B cell (primary cell): ENCODE data around the gene KIF17. TPM values are rescaled to one million over a fixed set of nuclear protein-coding genes. Genes with fewer than 3 reads are reported as not detected.

ENCODE experiments used
- ATAC-seq: fragments of 200-7000 bp; cut with Tn5 transposase; one replicate; pipeline ENCODE4 v1.10.0; 2021; ENCODE audit warnings: low read depth, mild to moderate bottlenecking, moderate number of reproducible peaks, moderate library complexity
- CTCF ChIA-PET: fragments of 350-600 bp; sonication (Branson Sonifier 250); formaldehyde crosslinking; loops from one replicate; lab custom pipeline; 2021; ENCODE audit warnings: antibody characterized with exemption, inconsistent platforms; lab: Charles Lee
- POLR2A ChIA-PET: fragments of 350-600 bp; sonication (Branson Sonifier 250); formaldehyde crosslinking; loops from one replicate; lab custom pipeline; 2021; ENCODE audit warnings: antibody characterized with exemption; lab: Charles Lee
- DNase-seq: peaks from one replicate; pipeline ENCODE4 v3.0.0; 2013
- H2AFZ ChIP-seq: 2 replicates; pipeline ENCODE4 v1.6.1; 2012; ENCODE audit warnings: mild to moderate bottlenecking, low read depth, low read length; ENCODE audit not compliant: insufficient read depth, poor library complexity, severe bottlenecking
- H3K27ac ChIP-seq, 2 donors: 1 replicate in 1 of 2; 2 replicates in 1 of 2; pipeline ENCODE4 v1.5.1; 2012 to 2013; ENCODE audit warnings: low read length in 2 of 2, mild to moderate bottlenecking in 2 of 2, moderate library complexity in 1 of 2
- H3K27me3 ChIP-seq, 4 experiments: fragments of 200-600 bp in 1 of 4; sonication (generic) in 1 of 4; replicated peaks in 1 of 4; 1 replicate in 2 of 4; 2 replicates in 2 of 4; pipeline versions ENCODE4 v1.6.1 to v1.7.0; 2013 to 2016; ENCODE audit warnings: low read length in 3 of 4, mild to moderate bottlenecking in 2 of 4, mixed read lengths in 1 of 4, moderate library complexity in 1 of 4; ENCODE audit not compliant: insufficient read depth in 4 of 4, control insufficient read depth in 3 of 4; ENCODE audit errors: control extremely low read depth in 1 of 4
- H3K36me3 ChIP-seq, 2 experiments: replicated peaks in 1 of 2; 1 replicate in 1 of 2; 2 replicates in 1 of 2; pipeline versions ENCODE4 v1.6.1 to v1.7.1; 2013; ENCODE audit warnings: low read length in 1 of 2; ENCODE audit not compliant: insufficient read depth in 2 of 2, control insufficient read depth in 1 of 2; ENCODE audit errors: control extremely low read depth in 1 of 2, extremely low read depth in 1 of 2
- H3K4me1 ChIP-seq, 2 donors: fragments of 200-600 bp in 1 of 2; sonication (generic) in 1 of 2; 1 replicate in 1 of 2; 2 replicates in 1 of 2; pipeline versions ENCODE4 v1.5.1 to v1.6.1; 2013 to 2017; ENCODE audit warnings: low read length in 2 of 2; ENCODE audit not compliant: control insufficient read depth in 2 of 2, insufficient read depth in 2 of 2
- H3K4me2 ChIP-seq: replicated peaks from 2 replicates; pipeline ENCODE3; 2012; ENCODE audit warnings: mild to moderate bottlenecking, low read depth, low read length; ENCODE audit not compliant: poor library complexity, severe bottlenecking
- H3K4me3 ChIP-seq, 5 experiments: fragments of 200-600 bp in 1 of 5; sonication (generic) in 1 of 5; 1 replicate in 3 of 5; 2 replicates in 2 of 5; pipeline versions ENCODE4 v1.5.1 to v1.7.0; 2011 to 2016; ENCODE audit warnings: low read length in 4 of 5, mild to moderate bottlenecking in 4 of 5, low read depth in 2 of 5, control low read depth in 1 of 5, moderate library complexity in 1 of 5; ENCODE audit not compliant: insufficient read depth in 1 of 5; ENCODE audit errors: control extremely low read depth in 1 of 5, extremely low read depth in 1 of 5
- H3K79me2 ChIP-seq: fragments of 200-600 bp; sonication (generic); one replicate; pipeline ENCODE4 v1.6.0; 2016; ENCODE audit warnings: low read length; ENCODE audit not compliant: control insufficient read depth, insufficient read depth
- H3K9ac ChIP-seq: fragments of 200-600 bp; sonication (generic); 2 replicates; pipeline ENCODE4 v1.6.1; 2017; ENCODE audit warnings: mild to moderate bottlenecking, low read length, moderate library complexity
- H3K9me3 ChIP-seq, 3 donors: one replicate each; pipeline versions ENCODE4 v1.6.1 to v1.7.1; 2013; ENCODE audit warnings: low read length in 2 of 3; ENCODE audit not compliant: control insufficient read depth in 2 of 3, insufficient read depth in 1 of 3; ENCODE audit errors: control extremely low read depth in 1 of 3
- H4K20me1 ChIP-seq: 2 replicates; pipeline ENCODE4 v1.6.0; 2012; ENCODE audit warnings: mild to moderate bottlenecking, low read length; ENCODE audit not compliant: insufficient read depth, control insufficient read depth, poor library complexity, severe bottlenecking
- H3K27ac Mint-ChIP-seq: one replicate; pipeline ENCODE4 v1.8.0; 2021; ENCODE audit warnings: mixed read lengths
- H3K27me3 Mint-ChIP-seq: one replicate; pipeline ENCODE4 v1.8.0; 2021; ENCODE audit warnings: mixed read lengths
- H3K4me1 Mint-ChIP-seq: one replicate; pipeline ENCODE4 v1.8.0; 2021; ENCODE audit warnings: mixed read lengths
- H3K4me3 Mint-ChIP-seq: one replicate; pipeline ENCODE4 v1.8.0; 2021; ENCODE audit warnings: mixed read lengths
- H3K9me3 Mint-ChIP-seq: one replicate; pipeline ENCODE4 v1.8.0; 2022; ENCODE audit warnings: mixed read lengths; ENCODE audit not compliant: insufficient read depth
- CTCF ChIP-seq: fragments of 200-600 bp; IDR thresholded peaks from one replicate; pipeline ENCODE4 v1.8.0; 2022; ENCODE audit warnings: antibody characterized with exemption, mild to moderate bottlenecking
- EZH2 ChIP-seq: IDR thresholded peaks from 2 replicates; pipeline ENCODE4 v1.6.1; 2012; ENCODE audit warnings: borderline replicate concordance, low read depth, mild to moderate bottlenecking, moderate library complexity, low read length; ENCODE audit not compliant: insufficient read depth, poor library complexity, severe bottlenecking
- WGBS: methylation state at CpG from one replicate; pipeline ENCODE4 v1.1.5; 2013; ENCODE audit warnings: missing lambda C conversion rate; ENCODE audit not compliant: insufficient coverage; 5-methylcytosine and 5-hydroxymethylcytosine counted together
- intact Hi-C: fragments of 100-400 bp; cut with micrococcal nuclease; formaldehyde crosslinking; loops from one replicate; pipeline ENCODE4 v1.10.0; 2022
- polyA plus RNA-seq: library from polyadenylated mRNA; depleted of rRNA; stranded (reverse); fragments of >200 nt; gene quantifications from 2 replicates; pipeline ENCODE4 v1.2.3, GENCODE V29; 2012
- total RNA-seq, 2 donors: library from RNA; stranded (reverse); fragments of 120-200 nt in 1 of 2; gene quantifications; 1 replicate in 1 of 2; 2 replicates in 1 of 2; pipeline versions ENCODE4 v1.2.3 to v1.2.4, GENCODE V29; 2013 to 2022

The KIF17 gene
- total and polyA plus RNA-seq, 2 donors (not counting 1 experiment from before 2014, with no cell fraction given) = not detected

GRCh38 chr1:20728371-20729154 is 10.8 kb upstream of the KIF17 start:
- TF ChIP-seq EZH2 (no peak), CTCF (no peak)
- Histone ChIP-seq H3K9ac (no peak overlapping the region), H3K4me2 (no peak overlapping the region), H2AFZ (no peak overlapping the region), H3K27ac (no peak overlapping the region), H3K4me1 (peaks cover 23 to 26% of the 10 kb centered on the region in 2 donors), H3K79me2 (no peaks in the 10 kb centered on the region), H3K9me3 (peaks cover 0 to 4% (median 0%) of the 10 kb centered on the region in 3 donors), H4K20me1 (no peaks in the 10 kb centered on the region), H3K4me3 (no peak overlapping the region), H3K36me3 (no peaks in the 10 kb centered on the region), H3K27me3 (peaks cover 0 to 33% (median 13%) of the 10 kb centered on the region in 4 experiments)
- DNase-seq (peak; percentile 11), ATAC-seq (no peak)
- 81% methylated on average over 6 of the region's 9 CpGs for WGBS
- POLR2A ChIA-PET = no interaction called here
- Mint-ChIP-seq H3K27me3 (peaks cover 13% of the 10 kb centered on the region), H3K4me1 (peaks cover 16% of the 10 kb centered on the region), H3K9me3 (no peaks in the 10 kb centered on the region), H3K27ac (no peak overlapping the region), H3K4me3 (no peak overlapping the region)
- intact Hi-C loops = no loop called here
- CTCF ChIA-PET = interaction anchor here (1.3 kb wide), 1 partner anchor 32 kb away, joined by 6 read pairs; no protein-coding TSS in a partner anchor

DNA sequence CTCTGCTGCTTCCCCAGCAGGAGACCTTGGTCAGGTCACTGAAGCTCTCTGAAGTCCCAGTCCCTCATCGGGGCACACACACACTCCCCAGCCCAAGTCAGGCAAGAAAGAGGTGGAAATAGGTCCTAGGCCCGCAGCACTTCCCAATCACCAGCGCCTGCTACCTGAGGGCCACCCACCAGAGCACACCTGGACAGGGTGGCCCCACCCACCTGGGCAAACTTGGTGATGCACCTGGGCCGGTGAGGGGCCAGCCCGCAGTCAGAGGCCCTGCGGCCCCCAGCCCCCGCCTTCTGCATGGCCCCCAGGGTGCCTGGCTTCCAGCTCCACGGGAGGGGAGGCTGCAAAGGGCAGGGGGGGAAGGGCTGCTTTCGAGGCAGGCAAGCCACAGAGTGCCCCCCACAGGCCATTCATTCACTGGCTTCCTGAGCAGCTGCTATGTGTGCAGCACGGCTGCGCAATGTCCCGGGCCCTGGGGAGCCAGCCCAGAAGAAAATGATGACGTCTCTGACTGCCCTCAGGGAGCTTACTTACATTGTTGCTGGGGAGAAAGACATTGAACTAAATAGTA is 10.0 kb upstream of the KIF17 start:
- Histone ChIP-seq H3K9ac (no peak overlapping the region), H3K36me3 (no peaks in the 10 kb centered on the region), H3K27ac (no peak overlapping the region), H3K4me2 (no peak overlapping the region), H3K4me3 (no peak overlapping the region), H3K9me3 (peaks cover 0 to 4% (median 0%) of the 10 kb centered on the region in 3 donors), H3K27me3 (peaks cover 0 to 27% (median 13%) of the 10 kb centered on the region in 4 experiments), H4K20me1 (no peaks in the 10 kb centered on the region), H3K4me1 (peaks cover 16 to 21% of the 10 kb centered on the region in 2 donors), H3K79me2 (no peaks in the 10 kb centered on the region), H2AFZ (no peak overlapping the region)
- TF ChIP-seq CTCF (no peak), EZH2 (no peak)
- DNase-seq = peak; percentile 36
- no peak for ATAC-seq
- POLR2A ChIA-PET = no interaction called here
- Mint-ChIP-seq H3K27ac (no peak overlapping the region), H3K4me1 (peaks cover 9% of the 10 kb centered on the region), H3K27me3 (peaks cover 11% of the 10 kb centered on the region), H3K9me3 (no peaks in the 10 kb centered on the region), H3K4me3 (no peak overlapping the region)
- CTCF ChIA-PET = no interaction called here
- intact Hi-C loops = no loop called here
- WGBS = 61% methylated on average over 13 of the region's 13 CpGs
